Measurements from ENCODE around the gene DLD.

Gene DLD

GRCh38 chr7:107854989-107855388 is 36.0 kb upstream of the DLD start:
- no peaks in the 10 kb centered on the region for H4K20me1 ChIP-seq
- no peaks in the 10 kb centered on the region for H3K36me3 ChIP-seq
- no peaks in the 10 kb centered on the region for H3K27me3 ChIP-seq
- H3K4me3 ChIP-seq, result no peak overlapping the region
- H3K9ac ChIP-seq, result no peak overlapping the region
- H3K9me3 ChIP-seq, result no peaks in the 10 kb centered on the region
- peaks cover 30% of the 10 kb centered on the region for H3K4me1 ChIP-seq
- no peak overlapping the region for H3K27ac ChIP-seq
- H3K4me2 ChIP-seq, result no peak overlapping the region
- no peak for TF ChIP-seq Cebpa-rat (IDR thresholded peaks at IDR 0.05)

- Histone ChIP-seq H3K4me3 (no peak overlapping the region), H3K4me1 (peaks cover 14% of the 10 kb centered on the region), H3K9ac (no peak overlapping the region), H4K20me1 (no peaks in the 10 kb centered on the region), H3K27me3 (no peaks in the 10 kb centered on the region), H3K9me3 (no peaks in the 10 kb centered on the region), H3K4me2 (peak overlapping the region; percentile 39), H3K27ac (peak overlapping the region; percentile 21; the same call in 1 of the 2 replicates), H3K36me3 (no peaks in the 10 kb centered on the region)
- TF ChIP-seq Cebpa-rat (IDR thresholded peaks at IDR 0.05), result no peak
These were observed 34.0 kb upstream of the DLD start for GRCh38 chr7:107856806-107857540.

GRCh38 chr7:107857541-107857912 is 33.5 kb upstream of the DLD start:
- Histone ChIP-seq H3K4me2 (peak overlapping the region; percentile 39), H3K27ac (no peak overlapping the region), H3K4me3 (no peak overlapping the region), H3K36me3 (no peaks in the 10 kb centered on the region), H4K20me1 (no peaks in the 10 kb centered on the region), H3K27me3 (no peaks in the 10 kb centered on the region), H3K9ac (no peak overlapping the region), H3K4me1 (peaks cover 14% of the 10 kb centered on the region), H3K9me3 (no peaks in the 10 kb centered on the region)
- no peak for TF ChIP-seq Cebpa-rat (IDR thresholded peaks at IDR 0.05)

- Histone ChIP-seq H3K4me2 (no peak overlapping the region), H3K27ac (no peak overlapping the region), H4K20me1 (no peaks in the 10 kb centered on the region), H3K27me3 (no peaks in the 10 kb centered on the region), H3K36me3 (no peaks in the 10 kb centered on the region), H3K9me3 (no peaks in the 10 kb centered on the region), H3K4me3 (no peak overlapping the region), H3K9ac (no peak overlapping the region), H3K4me1 (peaks cover 14% of the 10 kb centered on the region)
- TF ChIP-seq Cebpa-rat (IDR thresholded peaks at IDR 0.05), result no peak
These were observed 32.7 kb upstream of the DLD start for GRCh38 chr7:107858280-107858679.

GRCh38 chr7:107860279-107860961 is 30.6 kb upstream of the DLD start:
- Histone ChIP-seq H3K4me3 (no peak overlapping the region), H3K4me1 (peaks cover 14% of the 10 kb centered on the region), H3K9ac (no peak overlapping the region), H3K27me3 (no peaks in the 10 kb centered on the region), H3K9me3 (no peaks in the 10 kb centered on the region), H3K4me2 (no peak overlapping the region), H3K36me3 (no peaks in the 10 kb centered on the region), H3K27ac (no peak overlapping the region), H4K20me1 (no peaks in the 10 kb centered on the region)
- no peak for TF ChIP-seq Cebpa-rat (IDR thresholded peaks at IDR 0.05)

GRCh38 chr7:107860981-107861652 is 29.9 kb upstream of the DLD start:
- no peak overlapping the region for H3K4me3 ChIP-seq
- no peak for TF ChIP-seq Cebpa-rat (IDR thresholded peaks at IDR 0.05)
- no peak overlapping the region for H3K4me2 ChIP-seq
- H3K9me3 ChIP-seq, result no peaks in the 10 kb centered on the region
- H3K9ac ChIP-seq, result no peak overlapping the region
- no peaks in the 10 kb centered on the region for H4K20me1 ChIP-seq
- H3K27me3 ChIP-seq, result no peaks in the 10 kb centered on the region
- no peaks in the 10 kb centered on the region for H3K36me3 ChIP-seq
- H3K27ac ChIP-seq, result no peak overlapping the region
- peaks cover 14% of the 10 kb centered on the region for H3K4me1 ChIP-seq

- Histone ChIP-seq H3K27ac (no peak overlapping the region), H3K9ac (no peak overlapping the region)
These were observed 24.8 kb upstream of the DLD start for GRCh38 chr7:107865956-107866775.

GRCh38 chr7:107867858-107868466 is 23.0 kb upstream of the DLD start:
- no peak for TF ChIP-seq Cebpa-rat (IDR thresholded peaks at IDR 0.05)
- Histone ChIP-seq H3K27me3 (no peaks in the 10 kb centered on the region), H3K4me3 (no peak overlapping the region), H3K4me2 (no peak overlapping the region), H4K20me1 (no peaks in the 10 kb centered on the region), H3K36me3 (no peaks in the 10 kb centered on the region), H3K4me1 (no peaks in the 10 kb centered on the region), H3K9me3 (no peaks in the 10 kb centered on the region), H3K9ac (no peak overlapping the region), H3K27ac (no peak overlapping the region)

More at GRCh38 chr7:107865956-107866775, 24.8 kb upstream of the DLD start:
- Histone ChIP-seq H3K9me3 (no peaks in the 10 kb centered on the region), H3K4me3 (no peak overlapping the region), H3K4me2 (no peak overlapping the region), H3K36me3 (no peaks in the 10 kb centered on the region), H4K20me1 (no peaks in the 10 kb centered on the region), H3K4me1 (no peaks in the 10 kb centered on the region), H3K27me3 (no peaks in the 10 kb centered on the region)
- TF ChIP-seq Cebpa-rat (IDR thresholded peaks at IDR 0.05), result no peak

GRCh38 chr7:107870427-107871000 is 20.5 kb upstream of the DLD start:
- Histone ChIP-seq H3K9me3 (no peaks in the 10 kb centered on the region), H3K27ac (no peak overlapping the region), H4K20me1 (no peaks in the 10 kb centered on the region), H3K4me1 (peaks cover 8% of the 10 kb centered on the region), H3K27me3 (no peaks in the 10 kb centered on the region), H3K36me3 (no peaks in the 10 kb centered on the region), H3K4me2 (no peak overlapping the region), H3K9ac (no peak overlapping the region), H3K4me3 (no peak overlapping the region)
- TF ChIP-seq Cebpa-rat (IDR thresholded peaks at IDR 0.05), result no peak
